Hematopoietic multipotent progenitor cell treated with erythropoietin and hydrocortisone succinate and interleukin-3 and kit ligand, for 6 days (in vitro differentiated cells): ENCODE results near the gene TMC2.

ENCODE experiments used
- DNase-seq: peaks from one replicate; pipeline ENCODE4 v3.0.0-alpha.2; 2015

The TMC2 gene

DNA sequence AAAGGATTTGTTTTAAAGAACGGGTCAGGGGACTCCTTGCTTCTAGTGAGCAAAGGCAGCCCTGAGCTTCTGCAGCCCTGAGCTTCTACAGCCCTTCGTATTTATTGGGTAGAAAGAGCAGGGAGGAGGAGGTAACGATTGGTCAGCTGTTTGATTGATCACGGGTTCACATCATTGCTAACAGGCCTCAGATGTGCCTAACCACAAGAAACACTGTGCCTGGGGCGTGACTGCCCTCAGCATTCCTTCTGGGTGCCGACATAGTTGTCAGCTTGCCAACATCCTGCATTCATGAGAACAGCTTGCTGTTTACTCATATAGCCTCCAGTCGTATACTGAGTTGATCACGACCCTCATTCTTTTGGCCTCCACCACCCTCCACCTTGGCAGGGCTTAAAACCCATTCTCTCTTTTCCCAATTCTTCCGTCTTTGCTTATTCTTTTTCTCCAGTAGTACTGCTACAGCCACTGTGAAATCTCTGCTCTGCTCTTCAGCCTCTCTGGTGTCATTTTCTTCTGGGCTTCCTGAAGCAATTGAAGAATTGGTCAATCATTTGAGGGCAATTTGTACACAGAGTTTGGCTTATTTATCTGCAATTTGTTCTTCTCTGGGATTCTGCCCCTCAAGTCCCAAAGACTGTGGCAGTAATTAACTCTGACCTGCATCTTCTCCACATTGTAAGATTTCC, 90.6 kb downstream of the TMC2 start:
- DNase-seq = no peak

DNA sequence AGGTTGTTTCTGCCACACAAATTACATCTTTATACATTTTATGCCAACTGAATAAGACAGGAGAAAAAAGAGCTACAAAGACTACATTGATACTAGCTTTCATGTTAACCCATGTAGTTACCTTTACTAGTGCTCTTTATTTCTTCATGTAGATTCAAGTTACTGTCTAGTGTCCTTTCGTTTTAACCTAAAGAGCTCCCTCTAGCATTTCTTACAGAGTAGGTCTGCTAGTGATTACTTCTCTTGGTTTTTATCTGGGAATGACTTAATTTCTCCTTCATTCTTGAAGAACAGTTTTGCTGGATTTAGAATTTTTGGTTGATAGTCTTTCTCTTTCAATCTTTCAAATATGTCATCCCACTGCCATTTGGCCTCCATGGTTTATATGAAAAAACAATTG, 94.9 kb downstream of the TMC2 start:
- DNase-seq = peak; percentile 32

DNA sequence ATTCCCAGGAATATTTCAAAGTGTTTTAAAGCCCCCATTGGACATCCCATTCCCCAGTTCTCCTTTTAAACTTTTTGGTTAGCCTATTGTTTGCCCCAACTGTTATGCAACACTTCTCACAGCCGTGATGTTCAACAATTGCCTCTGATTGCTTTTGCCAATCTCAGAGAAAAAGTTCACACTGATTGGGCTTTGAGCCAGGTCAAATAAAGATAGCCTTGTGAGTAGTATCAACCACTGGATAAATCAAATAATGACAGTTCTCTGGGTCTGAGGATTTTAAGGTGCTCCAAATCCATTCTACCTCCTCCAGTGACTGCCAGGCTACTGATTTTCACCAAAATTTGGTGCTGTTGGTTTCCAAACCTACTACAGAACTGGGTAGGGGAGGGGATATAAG, 97.0 kb downstream of the TMC2 start:
- no peak for DNase-seq

DNA sequence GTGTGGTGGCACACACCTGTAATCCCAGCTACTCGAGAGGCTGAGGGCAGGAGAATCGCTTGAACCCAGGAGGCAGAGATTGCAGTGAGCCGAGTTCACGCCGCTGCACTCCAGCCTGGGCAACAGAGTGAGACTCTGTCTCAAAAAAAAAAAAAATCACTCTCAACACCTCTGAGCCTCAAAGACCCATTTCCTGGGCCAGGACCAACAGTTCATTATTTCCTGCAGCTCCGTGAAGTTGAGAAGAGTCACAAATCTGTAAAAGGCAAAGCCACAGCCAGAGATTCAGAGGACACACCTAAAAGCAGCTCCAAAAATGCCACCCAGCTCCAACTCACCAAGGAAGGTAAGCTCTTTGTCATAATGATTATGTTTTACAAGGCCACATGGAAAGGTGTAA, 100.9 kb downstream of the TMC2 start:
- DNase-seq = no peak

DNA sequence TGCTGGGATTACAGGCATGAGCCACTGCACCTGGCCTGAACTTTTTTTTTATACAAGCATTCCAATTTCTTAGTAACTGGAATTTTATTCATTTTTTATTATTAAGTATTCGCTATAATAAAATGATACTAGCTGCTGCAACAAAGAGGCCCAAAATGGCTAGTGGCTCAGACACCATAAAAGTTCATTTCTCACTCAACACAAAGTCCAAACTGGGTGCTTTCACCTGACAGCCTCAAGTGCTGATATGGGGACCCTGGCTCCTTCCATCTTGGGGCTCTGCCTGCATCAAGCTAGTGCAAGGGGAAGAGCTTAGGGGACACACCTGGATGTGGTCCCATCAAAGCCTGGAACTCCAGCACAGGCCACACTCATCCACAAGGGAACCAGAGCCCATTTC, 103.9 kb downstream of the TMC2 start:
- DNase-seq = no peak

DNA sequence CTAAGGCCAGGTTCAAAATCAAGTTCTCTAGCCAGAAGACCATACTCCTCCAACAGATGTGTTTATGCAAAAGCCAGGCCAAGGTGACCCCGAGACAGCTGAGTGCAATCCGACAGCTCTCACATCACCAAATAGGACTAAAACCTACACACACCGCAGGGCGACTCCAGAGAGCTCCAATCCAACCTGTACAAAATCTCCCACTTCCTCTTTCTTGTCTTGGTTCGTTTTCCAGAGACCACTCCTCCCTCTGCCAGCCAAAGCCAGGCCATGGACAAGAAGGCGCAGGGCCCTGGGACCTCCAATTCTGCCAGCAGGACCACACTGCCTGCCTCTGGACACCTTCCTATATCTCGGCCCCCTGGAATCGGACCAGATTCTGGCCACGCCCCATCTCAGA, 104.5 kb downstream of the TMC2 start:
- no peak for DNase-seq

DNA sequence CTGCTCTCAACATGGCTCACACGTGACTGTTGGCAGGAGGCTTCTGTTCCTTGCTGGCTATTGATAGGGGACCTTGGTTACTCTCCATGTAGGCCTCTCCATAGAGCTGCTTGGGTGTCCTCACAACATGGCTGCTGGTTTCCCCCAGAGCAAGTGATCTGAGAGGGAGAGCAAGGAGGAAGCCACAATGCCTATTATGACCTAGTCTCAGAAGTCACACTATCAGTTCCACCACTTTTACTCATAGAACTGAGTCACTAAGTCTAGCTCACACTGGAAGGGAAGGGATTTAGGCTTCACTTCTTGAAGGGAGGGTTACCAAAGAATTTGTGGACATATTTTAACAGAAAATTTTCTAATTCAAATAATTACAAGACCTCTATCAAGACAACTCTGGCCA, 107.3 kb downstream of the TMC2 start:
- no peak for DNase-seq

DNA sequence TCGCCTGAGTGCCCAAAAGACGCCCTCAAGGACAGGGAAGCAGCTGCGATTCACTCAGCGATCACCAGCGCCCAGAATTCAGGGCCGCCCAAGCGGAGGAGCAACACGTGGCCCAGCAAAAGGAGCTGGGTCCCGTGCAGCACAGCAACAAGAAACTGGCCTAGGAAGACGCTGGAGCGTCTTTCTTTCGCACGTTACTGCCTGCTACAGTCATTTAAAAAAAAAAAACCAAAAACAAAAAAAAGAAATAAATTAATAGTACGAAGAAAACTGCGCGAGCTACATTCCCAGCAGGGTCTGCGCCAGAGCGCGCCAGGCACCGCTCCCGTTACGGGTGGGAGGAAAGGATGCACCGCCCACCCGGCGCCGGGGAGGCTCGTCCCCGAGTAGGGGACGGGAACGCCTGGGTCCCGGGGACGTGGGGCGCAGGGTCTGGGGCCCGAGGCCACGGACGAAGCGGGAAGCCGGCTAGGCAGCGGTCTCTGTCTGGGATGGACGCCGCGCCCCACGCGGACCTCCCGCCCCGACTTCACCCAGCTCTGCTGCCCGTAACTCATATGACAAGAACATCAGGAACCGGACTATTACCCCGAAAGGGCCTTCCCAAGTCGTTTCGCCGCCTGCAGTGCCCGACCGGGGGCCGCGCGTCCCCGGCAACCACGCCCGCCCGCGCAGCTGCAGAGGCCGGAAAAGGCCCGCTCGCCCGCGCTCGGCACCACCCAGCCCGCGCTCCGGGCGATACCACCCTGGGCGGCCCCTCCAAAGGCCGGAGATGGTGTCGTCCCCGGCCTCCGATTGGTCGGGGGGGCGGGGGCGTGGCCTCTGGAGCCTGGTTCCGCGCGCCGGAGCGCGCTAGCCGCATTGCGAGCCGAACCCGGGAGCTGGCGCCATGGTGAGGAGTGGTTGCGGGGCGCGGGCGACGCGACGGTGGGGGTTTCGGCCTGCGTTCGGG, 115.7 kb downstream of the TMC2 start, which contains the start of gene NOP56:
Gene NOP56, plus strand, starts transcription at position 861 of the 952 bp plus-strand sequence. Its CDS starts 29 bp downstream, at position 890.
- peak; percentile 94 for DNase-seq

DNA sequence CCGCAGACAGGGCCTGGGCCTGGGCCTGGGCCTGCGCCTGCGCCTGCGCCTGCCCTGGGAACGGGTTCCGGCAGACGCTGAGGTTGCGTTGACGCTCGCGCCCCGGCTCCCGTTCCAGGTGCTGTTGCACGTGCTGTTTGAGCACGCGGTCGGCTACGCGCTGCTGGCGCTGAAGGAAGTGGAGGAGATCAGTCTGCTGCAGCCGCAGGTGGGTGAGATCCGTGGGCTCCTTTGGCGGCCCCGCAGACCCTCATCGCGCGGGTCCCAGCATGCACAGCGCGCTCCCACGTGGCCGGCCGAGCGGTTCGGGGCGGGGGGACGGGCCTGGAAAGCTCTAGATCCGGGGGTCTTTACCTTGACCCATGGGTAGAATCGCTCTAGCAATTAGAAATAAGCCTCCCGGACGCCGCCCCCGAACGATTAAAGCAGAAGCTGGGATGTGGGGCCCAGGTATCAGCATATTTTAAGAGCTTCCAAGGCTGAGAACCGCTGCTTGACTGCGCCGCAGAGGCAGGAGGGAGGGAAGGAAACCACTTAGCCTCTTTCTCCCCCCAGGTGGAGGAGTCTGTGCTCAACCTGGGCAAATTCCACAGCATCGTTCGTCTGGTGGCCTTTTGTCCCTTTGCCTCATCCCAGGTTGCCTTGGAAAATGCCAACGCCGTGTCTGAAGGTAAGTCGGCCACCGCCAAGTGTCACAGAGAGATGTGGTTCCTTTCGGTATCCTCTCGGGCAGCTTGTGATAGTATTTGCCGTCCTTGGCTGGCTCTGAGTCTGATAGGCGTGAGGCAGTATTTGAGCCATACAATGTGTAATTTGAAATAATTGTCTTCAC, 116.6 kb downstream of the TMC2 start:
- peak; percentile 57 for DNase-seq

DNA sequence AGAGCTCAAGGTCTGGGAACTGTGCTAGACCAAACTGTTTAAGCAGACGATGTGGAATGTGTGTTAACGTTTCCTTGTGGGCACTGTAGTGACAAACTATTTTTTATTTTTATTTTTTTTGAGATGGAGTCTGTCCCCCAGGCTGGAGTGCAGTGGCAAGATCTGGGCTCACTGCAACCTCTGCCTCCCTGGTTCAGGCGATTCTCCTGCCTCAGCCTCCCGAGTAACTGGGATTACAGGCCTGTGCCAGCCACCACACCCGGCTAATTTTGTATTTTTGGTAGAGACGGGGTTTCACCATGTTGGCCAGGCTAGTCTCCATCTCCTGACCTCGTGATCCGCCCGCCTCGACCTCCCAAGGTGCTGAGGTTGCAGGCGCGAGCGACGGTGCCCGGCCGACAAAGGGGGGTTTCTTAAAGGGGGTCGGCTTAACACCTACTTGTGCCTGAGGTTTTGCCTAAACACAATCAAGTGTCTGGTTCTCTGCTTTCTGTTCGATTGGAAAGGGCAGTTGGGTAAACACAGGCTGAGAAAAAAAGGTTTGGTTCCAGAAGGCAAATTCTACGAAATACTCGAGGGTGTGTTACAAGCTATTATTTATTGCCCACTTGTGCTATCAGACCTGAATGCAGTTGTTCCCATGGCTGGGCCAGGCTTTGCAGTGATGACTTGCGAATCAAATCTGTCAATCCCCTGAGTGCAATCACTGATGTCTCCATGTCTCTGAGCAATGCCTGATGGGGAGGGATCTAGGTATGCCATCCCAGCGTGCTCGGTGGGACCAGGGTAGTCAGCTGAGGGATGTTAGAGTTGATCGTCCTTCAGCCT, 117.4 kb downstream of the TMC2 start:
- DNase-seq = peak; percentile 22

DNA sequence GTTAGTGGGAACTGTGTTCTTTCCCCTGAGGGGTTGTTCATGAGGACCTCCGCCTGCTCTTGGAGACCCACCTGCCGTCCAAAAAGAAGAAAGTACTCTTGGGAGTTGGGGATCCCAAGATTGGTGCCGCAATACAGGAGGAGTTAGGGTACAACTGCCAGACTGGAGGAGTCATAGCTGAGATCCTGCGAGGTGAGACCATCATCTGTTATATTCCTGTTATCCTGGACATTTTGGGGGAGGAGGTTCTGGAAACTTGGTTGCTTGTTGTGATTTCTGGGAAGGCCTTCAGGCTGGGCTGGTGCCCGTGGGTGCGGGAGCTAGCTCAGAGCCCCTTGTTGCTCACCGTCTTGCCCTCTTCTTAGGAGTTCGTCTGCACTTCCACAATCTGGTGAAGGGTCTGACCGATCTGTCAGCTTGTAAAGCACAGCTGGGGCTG, 118.0 kb downstream of the TMC2 start:
- DNase-seq = no peak

DNA sequence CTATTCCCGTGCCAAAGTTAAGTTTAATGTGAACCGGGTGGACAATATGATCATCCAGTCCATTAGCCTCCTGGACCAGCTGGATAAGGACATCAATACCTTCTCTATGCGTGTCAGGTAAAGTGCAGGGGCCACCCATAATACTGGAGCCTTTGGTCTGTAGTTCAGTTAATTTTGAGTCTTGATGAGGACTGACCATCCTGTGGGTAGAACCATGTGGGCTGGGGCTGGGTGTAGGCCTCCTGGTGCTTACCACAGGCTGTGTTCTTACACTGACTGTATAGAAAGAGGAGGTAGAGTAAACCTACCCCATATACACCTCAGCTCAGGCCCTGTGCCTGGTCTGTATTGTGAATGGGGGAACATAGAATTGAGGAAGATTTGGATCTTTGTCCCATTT, 118.5 kb downstream of the TMC2 start:
- DNase-seq = no peak

DNA sequence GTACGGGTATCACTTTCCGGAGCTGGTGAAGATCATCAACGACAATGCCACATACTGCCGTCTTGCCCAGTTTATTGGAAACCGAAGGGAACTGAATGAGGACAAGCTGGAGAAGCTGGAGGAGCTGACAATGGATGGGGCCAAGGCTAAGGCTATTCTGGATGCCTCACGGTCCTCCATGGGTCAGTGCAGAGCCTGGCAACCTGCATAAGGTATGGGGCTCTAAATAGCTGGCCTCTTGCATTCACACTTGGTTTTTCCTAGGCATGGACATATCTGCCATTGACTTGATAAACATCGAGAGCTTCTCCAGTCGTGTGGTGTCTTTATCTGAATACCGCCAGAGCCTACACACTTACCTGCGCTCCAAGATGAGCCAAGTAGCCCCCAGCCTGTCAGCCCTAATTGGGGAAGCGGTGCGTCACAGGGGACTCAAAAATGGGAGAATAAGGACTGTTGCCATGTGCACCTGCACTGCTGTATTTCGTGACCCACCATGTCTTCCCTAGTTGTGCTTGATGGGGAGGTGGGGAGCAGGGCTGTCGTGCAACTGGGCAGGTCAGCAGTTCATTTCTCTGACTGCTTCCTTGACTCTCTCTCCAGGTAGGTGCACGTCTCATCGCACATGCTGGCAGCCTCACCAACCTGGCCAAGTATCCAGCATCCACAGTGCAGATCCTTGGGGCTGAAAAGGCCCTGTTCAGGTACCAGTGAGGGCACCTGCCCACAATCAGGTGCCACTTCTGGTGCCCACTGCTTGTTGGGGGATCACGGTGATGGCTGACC, 119.2 kb downstream of the TMC2 start:
- DNase-seq = no peak

DNA sequence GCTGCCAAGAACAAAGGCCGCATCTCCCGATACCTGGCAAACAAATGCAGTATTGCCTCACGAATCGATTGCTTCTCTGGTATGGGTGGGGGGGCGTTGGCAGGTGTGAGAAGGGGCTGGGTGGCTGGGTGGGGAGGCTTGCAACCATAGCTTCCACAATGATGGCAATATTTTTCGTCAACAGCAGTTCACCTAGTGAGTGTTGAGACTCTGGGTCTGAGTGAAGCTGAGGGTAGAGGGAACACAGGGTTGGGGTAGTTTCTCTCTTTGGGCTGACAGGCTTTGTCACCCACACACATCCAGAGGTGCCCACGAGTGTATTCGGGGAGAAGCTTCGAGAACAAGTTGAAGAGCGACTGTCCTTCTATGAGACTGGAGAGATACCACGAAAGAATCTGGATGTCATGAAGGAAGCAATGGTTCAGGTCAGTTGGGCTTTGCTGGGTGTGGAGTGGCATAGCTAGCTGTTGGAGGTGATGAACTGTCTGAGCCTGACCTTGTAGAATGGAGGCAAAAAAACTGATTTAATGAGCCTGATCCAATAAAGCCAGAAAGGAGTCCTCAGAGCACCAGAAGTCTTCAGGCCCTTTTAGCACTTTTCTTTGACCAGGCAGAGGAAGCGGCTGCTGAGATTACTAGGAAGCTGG, 120.2 kb downstream of the TMC2 start:
- no peak for DNase-seq

DNA sequence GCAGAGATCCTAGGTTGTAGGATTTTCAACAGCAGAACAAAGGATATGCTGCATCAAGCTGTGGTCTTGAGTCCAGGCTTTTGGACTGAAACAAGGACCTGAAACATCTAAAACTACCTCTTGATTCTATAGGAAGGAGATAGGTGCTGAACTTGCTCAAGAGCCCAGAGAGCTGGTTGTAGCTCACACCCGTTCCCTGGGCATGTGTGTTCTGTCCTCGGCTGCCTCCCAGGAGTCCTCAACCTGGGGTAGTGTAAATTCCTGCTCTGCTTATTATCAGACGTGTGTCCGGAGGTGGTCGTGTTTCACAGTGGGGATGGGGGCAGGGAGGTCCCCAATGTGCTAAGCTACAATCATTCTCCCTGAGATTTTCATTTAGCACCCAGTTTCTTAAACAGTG, 120.9 kb downstream of the TMC2 start:
- no peak for DNase-seq

DNA sequence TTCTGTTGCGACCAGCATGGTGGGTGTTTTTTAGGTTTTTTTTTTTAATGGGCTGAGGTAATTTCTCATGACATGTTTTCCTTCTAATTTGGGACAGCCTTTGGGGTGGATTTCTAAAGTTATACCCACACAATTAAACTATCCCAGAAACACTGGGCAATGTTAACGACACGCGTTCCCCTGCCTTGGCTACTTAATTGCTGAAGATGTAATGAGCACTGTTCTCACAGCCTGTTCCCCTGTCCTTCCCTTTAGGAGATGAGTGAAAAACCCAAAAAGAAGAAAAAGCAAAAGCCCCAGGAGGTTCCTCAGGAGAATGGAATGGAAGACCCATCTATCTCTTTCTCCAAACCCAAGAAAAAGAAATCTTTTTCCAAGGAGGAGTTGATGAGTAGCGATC, 121.3 kb downstream of the TMC2 start:
- DNase-seq = no peak

DNA sequence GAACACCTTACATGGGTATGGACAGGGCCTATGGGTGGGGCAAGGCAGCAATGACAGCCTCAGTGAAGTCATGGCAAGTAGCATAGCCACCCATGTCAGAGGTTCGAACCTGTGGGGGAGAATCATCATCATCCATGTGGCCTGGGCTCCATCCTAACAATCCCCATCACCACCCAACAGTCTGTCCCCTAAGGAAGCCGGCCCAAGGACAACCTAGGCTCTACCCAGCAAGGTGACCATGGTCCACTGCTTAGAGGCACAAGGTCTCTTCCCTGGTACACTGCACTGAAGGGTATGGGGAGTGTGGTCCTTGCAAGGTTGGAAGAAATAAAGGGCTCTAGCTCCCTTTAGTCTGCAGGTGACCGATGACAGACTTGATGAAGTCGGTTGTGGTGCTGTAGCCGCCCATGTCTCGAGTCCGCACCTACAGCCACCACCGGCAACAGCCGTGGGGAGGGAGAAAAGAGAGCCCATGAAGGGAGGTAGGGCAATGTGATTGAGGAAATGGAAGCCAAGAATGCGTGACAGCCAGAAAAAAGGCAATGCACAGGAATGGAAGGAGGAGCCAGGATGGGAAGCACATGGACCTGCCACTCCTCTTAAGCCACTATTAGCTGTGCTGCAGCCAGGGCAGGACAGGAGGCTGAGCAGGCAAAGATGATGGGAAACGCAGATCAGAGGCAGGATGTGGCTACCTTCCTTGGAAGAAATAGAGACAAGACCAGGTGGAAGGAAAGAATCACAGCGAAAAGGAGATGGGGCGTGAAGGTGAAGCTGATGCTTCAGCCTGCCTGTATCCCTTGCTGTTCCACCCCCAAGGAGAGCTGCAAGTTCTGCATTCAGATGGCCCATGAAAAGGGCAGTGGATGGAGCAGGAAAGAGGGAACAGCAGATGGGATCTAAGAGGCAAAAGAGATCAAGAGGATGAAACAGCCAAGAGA, 122.3 kb downstream of the TMC2 start:
- peak; percentile 41 for DNase-seq

DNA sequence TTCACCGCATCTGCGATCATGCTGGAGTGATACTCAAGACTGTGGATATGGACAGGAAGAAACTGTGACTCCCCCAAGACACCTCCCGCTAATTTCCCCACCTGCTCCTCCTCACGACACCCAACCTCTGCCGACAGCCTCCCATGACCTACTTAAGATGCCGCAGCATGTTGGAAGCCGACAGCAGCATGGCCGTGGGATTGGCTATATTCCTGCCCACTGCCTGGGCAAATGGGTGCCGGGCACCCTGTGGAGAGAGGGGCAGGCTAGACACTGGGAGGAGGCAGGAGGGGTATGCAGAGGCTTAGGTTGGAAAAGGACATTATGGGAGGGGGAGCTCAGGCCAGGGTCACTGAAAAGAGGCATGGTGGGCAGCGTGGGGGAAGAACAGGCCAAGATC, 123.2 kb downstream of the TMC2 start:
- DNase-seq = no peak

DNA sequence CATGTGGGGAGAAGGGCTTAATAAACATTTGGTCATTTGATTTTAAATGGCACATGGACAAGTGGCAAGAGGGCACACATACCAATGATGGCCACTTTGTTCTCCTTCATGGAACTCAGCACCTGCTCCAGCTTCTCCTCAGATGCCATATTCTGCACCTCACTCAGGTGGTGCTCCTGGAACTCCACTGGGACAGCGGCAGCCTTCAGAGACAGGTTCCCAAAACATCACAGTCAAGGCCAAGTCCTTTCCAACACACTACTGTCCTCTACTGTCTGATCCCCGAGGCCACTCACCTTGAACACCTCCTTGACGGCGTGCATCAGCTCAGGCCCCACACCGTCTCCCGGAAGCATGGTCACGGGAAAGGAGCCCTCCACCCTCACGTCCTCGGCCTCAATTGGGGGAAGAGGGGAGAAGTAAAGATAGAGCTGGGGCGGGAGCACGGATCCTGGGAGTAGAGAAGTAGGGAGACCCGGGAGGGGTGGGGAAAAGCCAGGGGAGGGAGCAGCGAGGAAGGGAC, 127.1 kb downstream of the TMC2 start:
- no peak for DNase-seq
